HFF-Myc (cell line): Measurements from ENCODE around the gene SORBS1.

Source experiments
- DNase-seq: peaks from one replicate; pipeline ENCODE4 v3.0.0-alpha.2; 2011; ENCODE audit warnings: low read depth; ENCODE audit errors: extremely low read depth
- H3K4me3 ChIP-seq: replicated peaks from 2 replicates; pipeline ENCODE4 v1.5.1; 2011; ENCODE audit warnings: low read depth, mild to moderate bottlenecking, control low read depth, low read length
- CTCF ChIP-seq: IDR thresholded peaks from 2 replicates; pipeline ENCODE4 v1.5.1; 2012; ENCODE audit warnings: mild to moderate bottlenecking, low read depth, low read length, control low read depth; ENCODE audit errors: missing control alignments

Gene SORBS1

GRCh38 chr10:95561177-95561863 lies at the start of gene SORBS1:
Gene SORBS1, minus strand, starts transcription at chr10:95561371. Its CDS starts 120,236 bp downstream, at chr10:95441135.
- no peak for TF ChIP-seq CTCF
- H3K4me3 ChIP-seq, result peak within 1 kb of the TSS; percentile 62
- peak; percentile 72 for DNase-seq

GRCh38 chr10:95610727-95611126 lies 49.6 kb upstream of the SORBS1 start:
- H3K4me3 ChIP-seq, result no peak overlapping the region
- no peak for DNase-seq
- TF ChIP-seq CTCF, result no peak

GRCh38 chr10:95606922-95607321 lies 45.8 kb upstream of the SORBS1 start:
- no peak for TF ChIP-seq CTCF
- DNase-seq, result no peak
- no peak overlapping the region for H3K4me3 ChIP-seq

- H3K4me3 ChIP-seq, result no peak overlapping the region
- DNase-seq, result no peak
- TF ChIP-seq CTCF, result no peak
Observed at GRCh38 chr10:95605163-95605562, 44.0 kb upstream of the SORBS1 start.

- no peak overlapping the region for H3K4me3 ChIP-seq
- no peak for TF ChIP-seq CTCF
- DNase-seq, result no peak
Observed at GRCh38 chr10:95604630-95605029, 43.5 kb upstream of the SORBS1 start.

- TF ChIP-seq CTCF, result no peak
- no peak overlapping the region for H3K4me3 ChIP-seq
- no peak for DNase-seq
Observed at GRCh38 chr10:95602382-95602781, 41.2 kb upstream of the SORBS1 start.
